Measurements from ENCODE around the gene TMEM19. TPM values are rescaled to one million over a fixed set of nuclear protein-coding genes. Genes with fewer than 3 reads are reported as not detected.

The TMEM19 gene
- 14.0 to 20.2 TPM (median 17.3 TPM) in 3 replicates for total RNA-seq

DNA sequence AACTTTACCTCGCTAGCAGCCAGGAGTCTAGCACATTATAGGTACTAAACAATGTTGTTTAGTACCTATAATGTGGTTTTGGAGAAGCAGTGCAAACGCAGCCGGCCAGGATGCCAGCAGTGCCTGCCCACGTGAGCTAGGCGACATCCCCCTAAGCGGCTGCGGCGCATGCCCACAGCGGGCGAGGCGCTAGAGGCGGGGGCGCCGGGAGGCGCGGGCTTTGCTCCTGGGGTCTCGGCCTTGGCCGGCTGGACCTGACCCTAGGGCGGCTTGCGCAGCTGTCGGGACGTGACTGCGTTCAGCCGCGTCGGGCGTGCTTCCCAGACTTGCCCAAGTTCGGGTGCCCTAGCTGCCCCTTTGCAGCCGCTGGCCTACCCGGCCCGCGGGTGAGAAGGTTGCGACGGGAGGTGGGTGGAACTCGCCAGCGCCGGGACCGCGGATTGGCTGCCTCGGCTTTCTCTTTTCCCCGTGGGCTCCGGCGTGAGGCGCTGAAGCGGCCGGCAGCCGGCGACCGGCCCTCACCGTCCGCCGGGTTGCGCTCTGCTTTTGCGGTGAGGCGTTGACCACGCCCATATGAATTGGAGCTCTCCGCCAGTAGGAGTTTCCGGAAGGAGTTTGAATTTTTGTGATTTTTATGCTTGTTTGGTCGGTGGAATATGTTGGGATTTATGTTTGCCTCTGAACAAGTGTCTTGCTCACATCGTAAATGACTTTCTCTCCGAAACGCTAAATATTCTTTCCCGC is at the start of gene TMEM19:
TMEM19 (plus strand) TSS at position 169 of the 744 bp plus-strand sequence. CDS start 599 bp downstream, outside the sequence.
- Mint-ChIP-seq H3K4me1 (peaks cover 26% of the 10 kb centered on the region), H3K4me3 (peak within 1 kb of the TSS; percentile 90), H3K36me3 (no peaks in the 10 kb centered on the region), H3K27me3 (ENCODE audit: low read depth) (no peaks in the 10 kb centered on the region), H3K27ac (peak within 1 kb of the TSS; percentile 95), H3K9me3 (no peaks in the 10 kb centered on the region)
- TF ChIP-seq CTCF (IDR thresholded peaks at IDR 0.05; ENCODE audit: unreplicated experiment) = no peak
- peak; percentile 65 to 83 for DNase-seq (ENCODE audit: low spot score in 2 of 2, unreplicated experiment in 2 of 2)

GRCh38 chr12:71636704-71637115 is 49.2 kb upstream of the TMEM19 start:
- H3K4me3 Mint-ChIP-seq = no peak overlapping the region
- H3K9me3 Mint-ChIP-seq = no peaks in the 10 kb centered on the region
- TF ChIP-seq CTCF (IDR thresholded peaks at IDR 0.05; ENCODE audit: unreplicated experiment) = peak; percentile 79
- no peaks in the 10 kb centered on the region for H3K27me3 Mint-ChIP-seq (ENCODE audit: low read depth)
- no peak for DNase-seq (ENCODE audit: low spot score in 2 of 2, unreplicated experiment in 2 of 2)
- peaks cover 5% of the 10 kb centered on the region for H3K4me1 Mint-ChIP-seq
- H3K27ac Mint-ChIP-seq = peak overlapping the region; percentile 43
- H3K36me3 Mint-ChIP-seq = peaks cover 22% of the 10 kb centered on the region

DNA sequence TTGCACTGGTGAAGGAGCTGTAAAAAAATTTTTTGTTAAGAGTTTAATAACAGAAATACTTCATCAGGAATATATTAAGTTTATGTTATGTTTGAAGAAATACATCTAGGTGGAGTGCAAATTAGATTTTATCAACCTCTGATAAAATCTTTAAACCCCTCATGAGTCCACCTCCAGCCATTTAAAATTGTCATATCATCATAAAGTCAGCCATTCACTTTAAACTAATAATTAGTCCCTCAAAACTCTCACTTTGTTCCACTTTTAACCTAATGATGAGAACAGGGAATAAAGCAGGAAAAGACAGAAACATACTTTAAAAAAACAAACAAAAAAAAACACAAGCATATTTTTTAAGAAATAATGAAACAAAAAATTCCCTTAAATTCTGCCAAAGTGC is 47.4 kb upstream of the TMEM19 start:
- peaks cover 13% of the 10 kb centered on the region for H3K4me1 Mint-ChIP-seq

GRCh38 chr12:71639341-71639760 is 46.5 kb upstream of the TMEM19 start:
- Mint-ChIP-seq H3K27ac (no peak overlapping the region), H3K4me1 (peaks cover 13% of the 10 kb centered on the region), H3K4me3 (no peak overlapping the region), H3K9me3 (no peaks in the 10 kb centered on the region), H3K27me3 (ENCODE audit: low read depth) (no peaks in the 10 kb centered on the region), H3K36me3 (peaks cover 25% of the 10 kb centered on the region)
- TF ChIP-seq CTCF (IDR thresholded peaks at IDR 0.05; ENCODE audit: unreplicated experiment) = no peak
- DNase-seq (ENCODE audit: low spot score in 2 of 2, unreplicated experiment in 2 of 2) = no peak

More for the DNA sequence above, 47.4 kb upstream of the TMEM19 start:
- H3K4me3 Mint-ChIP-seq = no peak overlapping the region
- no peaks in the 10 kb centered on the region for H3K27me3 Mint-ChIP-seq (ENCODE audit: low read depth)
- TF ChIP-seq CTCF (IDR thresholded peaks at IDR 0.05; ENCODE audit: unreplicated experiment) = no peak
- H3K27ac Mint-ChIP-seq = no peak overlapping the region
- H3K36me3 Mint-ChIP-seq = peaks cover 23% of the 10 kb centered on the region
- no peak for DNase-seq (ENCODE audit: low spot score in 2 of 2, unreplicated experiment in 2 of 2)
- no peaks in the 10 kb centered on the region for H3K9me3 Mint-ChIP-seq

DNA sequence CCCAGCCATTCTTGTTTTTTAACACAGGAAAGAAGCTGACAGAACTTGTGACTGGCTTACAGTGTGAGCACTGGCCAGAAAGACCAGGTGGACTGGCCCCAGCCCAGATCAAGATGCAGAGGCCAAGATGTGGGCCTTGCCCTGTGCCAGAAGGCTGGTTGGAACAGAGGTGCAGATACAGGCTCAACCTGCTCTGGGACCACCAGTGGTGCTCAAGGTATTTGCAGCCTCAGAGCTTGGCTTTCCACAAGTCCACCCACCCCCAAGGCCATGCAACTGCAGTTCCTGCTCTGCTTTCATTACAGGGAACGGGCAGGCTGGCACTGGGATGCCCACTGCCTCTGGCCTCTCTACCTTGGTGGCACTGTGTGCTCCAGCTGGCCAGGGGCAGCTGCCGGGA is 45.6 kb upstream of the TMEM19 start:
- peaks cover 13% of the 10 kb centered on the region for H3K4me1 Mint-ChIP-seq
- H3K36me3 Mint-ChIP-seq = peaks cover 24% of the 10 kb centered on the region
- no peaks in the 10 kb centered on the region for H3K27me3 Mint-ChIP-seq (ENCODE audit: low read depth)
- no peak for DNase-seq (ENCODE audit: low spot score in 2 of 2, unreplicated experiment in 2 of 2)
- no peaks in the 10 kb centered on the region for H3K9me3 Mint-ChIP-seq
- no peak overlapping the region for H3K4me3 Mint-ChIP-seq
- H3K27ac Mint-ChIP-seq = no peak overlapping the region
- no peak for TF ChIP-seq CTCF (IDR thresholded peaks at IDR 0.05; ENCODE audit: unreplicated experiment)
